Measurements from ENCODE around the gene MIF4GD.

DNA sequence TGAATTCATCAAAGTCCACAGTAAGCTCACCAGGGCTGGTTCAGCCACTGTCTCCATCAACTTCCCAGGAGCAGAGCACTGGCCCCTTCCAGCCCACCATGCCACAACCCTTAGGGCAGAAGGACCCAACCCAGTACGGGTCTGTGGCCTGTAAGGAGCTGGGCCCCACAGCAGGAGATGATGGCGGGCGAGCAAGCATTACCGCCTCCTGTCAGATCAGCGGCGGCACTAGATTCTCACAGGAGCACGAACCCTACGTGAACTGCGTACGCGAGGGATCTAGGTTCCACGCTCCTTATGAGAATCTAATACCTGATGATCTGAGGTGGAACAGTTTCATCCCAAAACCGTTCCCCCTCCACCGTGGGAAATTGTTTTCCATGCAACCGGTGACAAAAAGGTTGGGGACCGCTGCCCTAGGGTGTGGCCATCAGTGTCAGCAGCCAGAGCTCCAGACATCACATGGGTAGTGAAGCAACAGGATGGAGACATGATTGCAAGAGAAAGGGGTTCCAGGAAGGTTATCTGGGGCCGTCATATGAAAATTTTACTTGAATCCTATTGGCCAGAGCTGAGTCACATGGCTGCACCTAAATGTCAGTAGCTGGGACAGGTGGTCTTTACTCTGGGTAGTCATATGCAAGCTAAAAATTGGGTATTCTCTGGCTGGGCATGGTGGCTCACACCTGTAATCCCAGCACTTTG, 30.6 kb upstream of the MIF4GD start:
- TF ChIP-seq PAX5 (IDR thresholded peaks at IDR 0.05; ENCODE audit: insufficient read depth, low read length, severe bottlenecking) (no peak), POLR2AphosphoS5 (IDR thresholded peaks at IDR 0.05; ENCODE audit: low read depth, low read length) (no peak), TAF1 (IDR thresholded peaks at IDR 0.05; ENCODE audit: low read depth, low read length) (no peak), POLR2A (IDR thresholded peaks at IDR 0.05; ENCODE audit: low read depth, low read length) (no peak)
